Central memory CD8-positive, alpha-beta T cell (primary cell): ENCODE results near the gene AGAP3.

Experiments
- ATAC-seq: fragments of 150-1000 bp; cut with Tn5 transposase; replicated peaks from 2 replicates; pipeline ENCODE4 v1.10.0; 2022; ENCODE audit warnings: mild to moderate bottlenecking, moderate FRiP score, moderate number of reproducible peaks; ENCODE audit not compliant: poor library complexity, severe bottlenecking; ENCODE audit errors: extremely low read depth
- DNase-seq, 2 donors: peaks; one replicate each; pipeline ENCODE4 v3.0.0; 2021; ENCODE audit warnings: low spot score in 2 of 2
- H3K27ac Mint-ChIP-seq: one replicate; pipeline ENCODE4 v1.8.0; 2022; ENCODE audit warnings: low read depth, mild to moderate bottlenecking, moderate library complexity, mixed read lengths
- H3K27me3 Mint-ChIP-seq: one replicate; pipeline ENCODE4 v1.8.0; 2022; ENCODE audit warnings: mixed read lengths
- H3K36me3 Mint-ChIP-seq: one replicate; pipeline ENCODE4 v1.8.0; 2022; ENCODE audit warnings: mild to moderate bottlenecking, moderate library complexity, mixed read lengths; ENCODE audit not compliant: insufficient read depth
- H3K4me1 Mint-ChIP-seq: one replicate; pipeline ENCODE4 v1.8.0; 2022; ENCODE audit warnings: mixed read lengths
- H3K4me3 Mint-ChIP-seq: one replicate; pipeline ENCODE4 v1.8.0; 2022; ENCODE audit warnings: mild to moderate bottlenecking, moderate library complexity, mixed read lengths
- H3K9me3 Mint-ChIP-seq: one replicate; pipeline ENCODE4 v1.8.0; 2022; ENCODE audit warnings: mixed read lengths

The AGAP3 gene

GRCh38 chr7:151080522-151081169 is 5.6 kb upstream of the AGAP3 start, which contains the start of gene FASTK:
Gene FASTK, minus strand, starts transcription at chr7:151080809. Its CDS starts 43 bp downstream, at chr7:151080766.
- ATAC-seq (peak; percentile 74), DNase-seq (peak; percentile 71 to 79)
- Mint-ChIP-seq H3K36me3 (peaks cover 10% of the 10 kb centered on the region), H3K4me1 (peaks cover 39% of the 10 kb centered on the region), H3K27ac (peak within 1 kb of the TSS; percentile 65), H3K9me3 (no peaks in the 10 kb centered on the region), H3K27me3 (peaks cover 10% of the 10 kb centered on the region), H3K4me3 (peak within 1 kb of the TSS; percentile 84)

- H3K27me3 Mint-ChIP-seq, result peaks cover 10% of the 10 kb centered on the region
- H3K4me1 Mint-ChIP-seq, result peaks cover 44% of the 10 kb centered on the region
- DNase-seq (no peak), ATAC-seq (no peak)
- H3K27ac Mint-ChIP-seq, result no peak overlapping the region
- H3K36me3 Mint-ChIP-seq, result peaks cover 11% of the 10 kb centered on the region
- H3K9me3 Mint-ChIP-seq, result no peaks in the 10 kb centered on the region
- peak overlapping the region; percentile 84 for H3K4me3 Mint-ChIP-seq
These were observed 4.8 kb upstream of the AGAP3 start for GRCh38 chr7:151081170-151082101.

DNA sequence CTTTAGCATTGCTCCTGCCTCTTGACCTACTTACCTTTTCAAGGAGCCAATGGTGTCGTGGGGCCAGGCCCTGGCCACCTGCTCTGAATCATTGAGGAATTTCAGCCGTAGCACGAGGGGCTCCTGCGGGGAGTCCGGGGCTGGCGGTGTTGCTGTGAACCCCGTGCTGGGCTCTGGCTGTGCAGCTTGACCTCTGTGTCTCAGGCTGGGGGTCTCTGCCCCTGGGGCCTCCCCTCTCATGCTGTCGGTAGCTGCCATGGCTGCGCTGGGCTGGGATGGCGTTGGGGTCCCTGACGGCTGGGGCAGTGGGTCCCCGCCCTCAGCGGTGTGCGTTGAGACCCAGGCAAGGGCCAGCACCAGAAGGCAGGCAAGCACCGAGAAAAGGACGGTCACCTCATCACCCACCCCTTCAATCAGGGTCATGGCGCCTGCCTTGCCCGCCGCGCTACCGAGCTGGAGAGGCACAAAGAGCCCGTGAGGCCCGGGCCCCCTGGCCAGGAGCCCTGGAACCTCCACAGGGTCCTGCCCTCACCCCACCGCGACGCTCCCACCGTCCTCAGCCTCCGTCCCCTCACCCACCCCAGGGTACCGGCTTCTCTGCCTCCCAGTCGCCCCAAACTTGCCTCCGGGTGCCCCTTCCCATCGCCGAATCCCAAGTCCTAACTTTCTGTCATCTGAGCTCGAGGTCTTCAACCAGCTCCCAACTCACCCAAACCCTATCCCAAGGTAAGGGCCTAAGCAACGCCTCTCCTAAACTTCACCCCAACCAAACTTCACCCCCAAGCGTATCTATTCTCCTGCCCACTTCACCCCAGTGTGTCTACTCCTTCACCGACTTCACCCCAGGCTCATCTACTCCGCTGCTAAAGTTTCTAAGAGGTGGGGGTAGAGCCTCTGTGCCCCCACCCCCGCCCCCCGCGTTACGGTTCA is 3.9 kb upstream of the AGAP3 start:
- ATAC-seq (no peak), DNase-seq (no peak)
- no peaks in the 10 kb centered on the region for H3K9me3 Mint-ChIP-seq
- H3K27me3 Mint-ChIP-seq, result peaks cover 10% of the 10 kb centered on the region
- peaks cover 15% of the 10 kb centered on the region for H3K36me3 Mint-ChIP-seq
- H3K27ac Mint-ChIP-seq, result peak overlapping the region; percentile 88
- H3K4me1 Mint-ChIP-seq, result peaks cover 44% of the 10 kb centered on the region
- peak overlapping the region; percentile 84 for H3K4me3 Mint-ChIP-seq

DNA sequence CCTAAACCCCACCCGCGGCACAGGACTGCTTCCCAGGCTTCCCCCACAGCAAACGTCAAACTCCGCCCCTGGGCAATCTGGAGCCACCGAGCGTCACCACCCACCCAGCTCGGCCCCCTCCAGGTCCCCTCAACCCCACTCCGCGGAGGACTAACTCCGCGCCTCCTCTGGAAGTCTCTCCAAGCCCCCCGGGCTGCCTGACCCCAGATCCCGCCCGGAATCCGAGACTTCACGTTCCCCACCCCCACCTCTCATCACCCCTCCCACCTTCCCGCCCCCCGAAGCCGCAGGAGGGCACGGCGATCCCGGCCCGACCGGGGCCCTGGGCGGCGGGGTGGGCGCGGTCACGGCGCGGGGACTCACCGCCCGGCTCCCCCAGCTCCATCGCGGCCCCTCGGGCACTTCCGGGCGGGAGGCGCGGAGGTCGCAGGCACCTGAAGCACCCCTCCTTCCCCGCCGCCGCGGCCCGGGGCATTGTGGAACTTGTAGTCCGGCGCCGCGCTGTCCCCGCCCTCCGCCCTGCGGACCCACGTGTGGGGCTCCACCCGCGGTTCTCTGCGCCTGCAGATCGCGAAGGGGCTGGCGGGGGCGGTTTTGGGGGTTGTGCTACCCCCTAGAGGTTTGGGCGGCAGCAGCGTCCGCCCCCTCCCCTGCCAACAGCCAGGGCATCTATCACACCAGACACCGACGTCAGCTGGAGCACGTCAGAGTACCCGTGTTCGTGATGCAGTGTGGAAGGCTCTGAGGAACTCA is 3.0 kb upstream of the AGAP3 start, which contains the start of gene TMUB1:
TMUB1 (minus strand) TSS at position 423 of the 753 bp plus-strand sequence. CDS start 930 bp downstream, outside the sequence.
- H3K4me1 Mint-ChIP-seq, result peaks cover 40% of the 10 kb centered on the region
- H3K36me3 Mint-ChIP-seq, result peaks cover 12% of the 10 kb centered on the region
- peaks cover 10% of the 10 kb centered on the region for H3K27me3 Mint-ChIP-seq
- ATAC-seq (peak; percentile 65), DNase-seq (peak; percentile 77 to 84)
- H3K9me3 Mint-ChIP-seq, result no peaks in the 10 kb centered on the region
- peak within 1 kb of the TSS; percentile 88 for H3K27ac Mint-ChIP-seq
- H3K4me3 Mint-ChIP-seq, result peak within 1 kb of the TSS; percentile 84

DNA sequence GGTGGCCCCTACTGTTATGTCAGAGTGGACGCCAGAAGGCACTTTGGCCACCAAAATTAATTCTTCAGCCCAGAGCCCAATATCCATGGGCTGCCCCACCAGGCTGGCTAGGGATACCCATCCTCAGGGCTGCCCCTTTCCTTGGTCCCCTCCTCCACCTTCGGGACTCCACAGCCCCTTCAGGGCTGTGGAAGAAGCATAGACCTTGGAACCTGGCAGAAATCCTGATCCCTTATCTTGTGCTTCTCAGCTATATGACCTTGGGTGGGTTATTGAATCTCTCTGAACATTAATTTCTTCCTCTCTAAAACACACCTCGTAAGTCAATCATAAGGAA is 2.5 kb upstream of the AGAP3 start:
- ATAC-seq (no peak), DNase-seq (no peak)
- H3K36me3 Mint-ChIP-seq, result peaks cover 12% of the 10 kb centered on the region
- peaks cover 10% of the 10 kb centered on the region for H3K27me3 Mint-ChIP-seq
- H3K4me1 Mint-ChIP-seq, result peaks cover 38% of the 10 kb centered on the region
- no peaks in the 10 kb centered on the region for H3K9me3 Mint-ChIP-seq
- H3K4me3 Mint-ChIP-seq, result peak overlapping the region; percentile 84
- H3K27ac Mint-ChIP-seq, result peak overlapping the region; percentile 88

- no peak for ATAC-seq
- no peak for DNase-seq
- peak overlapping the region; percentile 88 for H3K27ac Mint-ChIP-seq
- H3K4me1 Mint-ChIP-seq, result peaks cover 31% of the 10 kb centered on the region
- H3K9me3 Mint-ChIP-seq, result no peaks in the 10 kb centered on the region
- peaks cover 12% of the 10 kb centered on the region for H3K36me3 Mint-ChIP-seq
- peaks cover 10% of the 10 kb centered on the region for H3K27me3 Mint-ChIP-seq
- peak overlapping the region; percentile 84 for H3K4me3 Mint-ChIP-seq
These were observed 965 bp upstream of the AGAP3 start for GRCh38 chr7:151085329-151085690.

GRCh38 chr7:151086802-151087244 is 548 bp downstream of the AGAP3 start:
- ATAC-seq, result no peak
- no peak for DNase-seq
- peaks cover 10% of the 10 kb centered on the region for H3K36me3 Mint-ChIP-seq
- peak overlapping the region; percentile 84 for H3K4me3 Mint-ChIP-seq
- peak overlapping the region; percentile 64 for H3K27ac Mint-ChIP-seq
- no peaks in the 10 kb centered on the region for H3K9me3 Mint-ChIP-seq
- peaks cover 10% of the 10 kb centered on the region for H3K27me3 Mint-ChIP-seq
- peaks cover 39% of the 10 kb centered on the region for H3K4me1 Mint-ChIP-seq

DNA sequence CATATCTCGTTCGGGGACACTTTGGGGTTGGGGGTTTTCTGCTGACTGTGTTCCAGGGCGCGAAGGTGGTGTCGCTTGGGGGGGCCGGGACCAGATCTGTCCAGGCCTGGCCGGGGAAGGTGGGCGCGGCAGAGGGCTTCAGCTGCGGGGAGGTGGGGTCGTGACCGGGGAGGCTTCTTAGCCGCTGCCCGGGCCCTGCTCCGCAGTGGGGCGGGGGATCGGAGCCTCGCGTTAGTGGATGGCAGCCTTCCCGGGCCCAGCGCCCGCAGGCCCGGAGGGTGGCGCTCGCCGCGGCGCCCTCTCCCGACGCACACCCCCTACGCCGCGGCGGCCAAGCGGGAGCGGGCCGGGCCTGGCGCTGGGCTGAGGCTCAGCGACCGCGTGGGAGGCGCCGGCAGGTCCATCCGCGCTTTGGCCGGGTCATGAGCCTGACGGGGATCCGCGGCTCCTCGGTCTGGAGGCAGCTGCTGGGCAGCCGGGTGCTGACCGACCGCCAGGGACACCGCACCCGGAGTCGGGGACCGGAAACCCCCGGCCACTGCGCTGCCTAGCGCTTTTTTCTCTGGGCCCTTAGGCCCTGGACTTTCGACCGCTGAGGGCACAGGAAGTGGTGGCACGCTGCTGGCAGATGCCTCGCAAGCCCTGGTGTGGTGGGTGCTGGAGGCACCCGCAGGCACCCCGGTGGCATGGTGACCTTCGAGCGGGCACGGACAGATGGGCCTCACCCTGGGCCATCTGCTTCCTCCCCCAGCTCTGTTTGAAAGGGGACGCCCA is 1.2 kb downstream of the AGAP3 start:
- peaks cover 10% of the 10 kb centered on the region for H3K36me3 Mint-ChIP-seq
- peak overlapping the region; percentile 84 for H3K4me3 Mint-ChIP-seq
- peak overlapping the region; percentile 64 for H3K27ac Mint-ChIP-seq
- DNase-seq, result no peak
- ATAC-seq, result peak; percentile 19
- H3K9me3 Mint-ChIP-seq, result no peaks in the 10 kb centered on the region
- H3K27me3 Mint-ChIP-seq, result peaks cover 10% of the 10 kb centered on the region
- H3K4me1 Mint-ChIP-seq, result peaks cover 37% of the 10 kb centered on the region

DNA sequence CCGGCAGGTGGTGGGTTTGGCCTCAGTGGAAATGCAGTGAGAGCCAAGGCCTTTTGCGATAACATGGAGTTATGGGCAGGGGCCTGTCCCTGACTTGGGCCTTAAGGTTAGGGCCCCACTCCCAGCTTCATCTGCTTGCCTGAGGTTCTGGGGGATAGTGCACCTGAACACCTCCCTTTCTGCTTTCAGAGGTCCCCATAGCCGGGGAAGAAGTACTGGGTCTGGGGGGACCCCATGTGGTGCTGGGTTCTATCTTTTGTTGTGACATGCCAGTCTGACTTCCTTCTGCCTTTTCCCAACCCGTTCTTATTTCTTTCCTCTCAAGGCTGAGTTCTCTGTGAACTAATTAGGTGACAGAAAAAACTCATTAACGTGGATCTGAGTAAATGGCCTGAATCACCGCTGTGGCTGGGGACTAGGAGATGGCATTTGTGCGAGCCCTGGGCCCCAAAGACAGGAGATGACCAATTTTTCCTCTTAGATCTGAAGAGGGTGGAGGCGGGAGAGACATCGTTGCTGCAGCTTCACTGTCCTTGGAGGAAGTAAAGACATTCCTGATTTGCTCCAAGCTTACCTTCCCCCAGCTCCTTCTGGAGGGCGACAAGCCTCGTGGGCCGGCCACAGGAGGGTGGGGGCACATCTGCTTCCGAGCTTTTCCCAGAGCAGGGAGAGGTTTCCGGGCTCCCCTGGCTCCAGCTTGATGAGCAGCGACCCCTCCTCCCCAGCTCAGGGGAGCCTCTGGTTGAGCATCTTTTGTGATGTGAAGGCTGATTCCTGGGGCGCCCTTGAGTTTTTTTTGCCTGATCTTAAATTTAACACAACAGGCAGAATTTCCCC is 2.0 kb downstream of the AGAP3 start:
- DNase-seq, result no peak
- Mint-ChIP-seq H3K4me3 (peak overlapping the region; percentile 84), H3K4me1 (peaks cover 30% of the 10 kb centered on the region), H3K36me3 (peaks cover 10% of the 10 kb centered on the region), H3K9me3 (no peaks in the 10 kb centered on the region), H3K27me3 (peaks cover 10% of the 10 kb centered on the region), H3K27ac (no peak overlapping the region)
- no peak for ATAC-seq

- Mint-ChIP-seq H3K27me3 (peaks cover 10% of the 10 kb centered on the region), H3K4me1 (peaks cover 30% of the 10 kb centered on the region), H3K27ac (no peak overlapping the region), H3K36me3 (peaks cover 10% of the 10 kb centered on the region), H3K4me3 (peak overlapping the region; percentile 55), H3K9me3 (no peaks in the 10 kb centered on the region)
- ATAC-seq (no peak), DNase-seq (no peak)
These were observed 2.8 kb downstream of the AGAP3 start for GRCh38 chr7:151088856-151089699.
